ENCODE data around the gene PCBP3.

The PCBP3 gene

DNA sequence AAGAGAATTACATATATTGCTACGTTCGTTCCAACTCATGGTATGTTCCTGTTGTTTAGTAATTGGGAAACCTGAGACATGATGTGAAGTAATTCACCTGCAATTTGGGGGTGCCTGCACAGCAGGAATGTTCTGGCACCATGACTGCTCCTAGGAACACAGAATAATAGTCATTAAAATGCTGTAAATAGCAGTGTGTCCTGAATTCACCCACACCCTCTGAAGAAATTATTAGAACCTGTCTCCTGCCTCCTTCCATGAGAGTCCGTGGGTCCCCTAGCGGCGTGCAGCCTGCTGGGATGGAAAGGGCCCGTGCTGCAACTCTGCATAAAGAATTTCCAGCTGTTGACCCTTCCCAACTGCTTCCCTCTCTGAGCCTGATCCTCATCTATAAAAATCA is 143.1 kb downstream of the PCBP3 start:
- DNase-seq = no peak
- POLR2A ChIA-PET = no interaction called here
- WGBS (ENCODE audit: insufficient coverage) = 100% methylated on average over 3 of the region's 6 CpGs
- Histone ChIP-seq H3K4me3 (ENCODE audit: control insufficient read depth in 1 of 7, extremely low read depth in 1 of 7, insufficient read depth in 4 of 7, low read depth in 2 of 7, low read length in 6 of 7) (no peak overlapping the region), H3K9me3 (ENCODE audit: control extremely low read depth in 1 of 5, control insufficient read depth in 4 of 5, insufficient read depth in 2 of 5, low read depth in 1 of 5, low read length in 4 of 5) (no peaks in the 10 kb centered on the region), H3K27me3 (replicated peaks in 2 of 5; ENCODE audit: control insufficient read depth in 4 of 5, insufficient read depth in 5 of 5, low read length in 4 of 5) (peaks cover 0 to 2% (median 0%) of the 10 kb centered on the region in 5 experiments), H3K27ac (ENCODE audit: insufficient read depth in 1 of 2, low read depth in 1 of 2, low read length in 2 of 2, poor library complexity in 1 of 2, severe bottlenecking in 2 of 2) (no peak overlapping the region), H3K4me1 (ENCODE audit: control extremely low read depth in 1 of 4, control insufficient read depth in 4 of 4, insufficient read depth in 4 of 4, low read length in 3 of 4) (no peaks in the 10 kb centered on the region), H3K36me3 (ENCODE audit: control insufficient read depth in 4 of 4, insufficient read depth in 4 of 4, low read length in 3 of 4) (no peaks in the 10 kb centered on the region)
- CTCF ChIA-PET = no interaction called here

DNA sequence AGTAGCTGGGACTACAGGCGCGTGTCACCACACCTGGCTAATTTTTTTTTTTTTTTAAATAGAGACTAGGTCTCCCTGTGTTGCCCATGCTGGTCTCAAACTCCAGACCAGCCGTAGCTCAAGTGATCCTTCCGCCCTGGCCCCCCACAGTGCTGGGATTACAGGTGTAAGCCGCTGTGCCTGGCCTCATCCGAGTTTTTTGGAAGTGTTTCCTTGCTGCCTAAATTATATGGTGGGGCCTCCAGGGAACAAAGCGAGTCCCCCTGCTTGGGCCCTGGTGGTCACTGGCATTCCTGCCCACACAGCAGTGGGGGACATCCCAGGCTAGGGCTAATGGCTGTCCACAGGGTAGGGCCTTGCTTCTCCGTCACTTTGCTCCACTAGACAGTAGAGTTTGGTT is 143.8 kb downstream of the PCBP3 start:
- DNase-seq = no peak
- Histone ChIP-seq H3K4me3 (ENCODE audit: control insufficient read depth in 1 of 7, extremely low read depth in 1 of 7, insufficient read depth in 4 of 7, low read depth in 2 of 7, low read length in 6 of 7) (no peak overlapping the region), H3K9me3 (ENCODE audit: control extremely low read depth in 1 of 5, control insufficient read depth in 4 of 5, insufficient read depth in 2 of 5, low read depth in 1 of 5, low read length in 4 of 5) (no peaks in the 10 kb centered on the region), H3K27me3 (replicated peaks in 2 of 5; ENCODE audit: control insufficient read depth in 4 of 5, insufficient read depth in 5 of 5, low read length in 4 of 5) (peaks cover 0 to 2% (median 0%) of the 10 kb centered on the region in 5 experiments), H3K27ac (ENCODE audit: insufficient read depth in 1 of 2, low read depth in 1 of 2, low read length in 2 of 2, poor library complexity in 1 of 2, severe bottlenecking in 2 of 2) (no peak overlapping the region), H3K4me1 (ENCODE audit: control extremely low read depth in 1 of 4, control insufficient read depth in 4 of 4, insufficient read depth in 4 of 4, low read length in 3 of 4) (no peaks in the 10 kb centered on the region), H3K36me3 (ENCODE audit: control insufficient read depth in 4 of 4, insufficient read depth in 4 of 4, low read length in 3 of 4) (no peaks in the 10 kb centered on the region)
- POLR2A ChIA-PET = no interaction called here
- CTCF ChIA-PET = no interaction called here
- 95% methylated on average over 6 of the region's 8 CpGs for WGBS (ENCODE audit: insufficient coverage)

DNA sequence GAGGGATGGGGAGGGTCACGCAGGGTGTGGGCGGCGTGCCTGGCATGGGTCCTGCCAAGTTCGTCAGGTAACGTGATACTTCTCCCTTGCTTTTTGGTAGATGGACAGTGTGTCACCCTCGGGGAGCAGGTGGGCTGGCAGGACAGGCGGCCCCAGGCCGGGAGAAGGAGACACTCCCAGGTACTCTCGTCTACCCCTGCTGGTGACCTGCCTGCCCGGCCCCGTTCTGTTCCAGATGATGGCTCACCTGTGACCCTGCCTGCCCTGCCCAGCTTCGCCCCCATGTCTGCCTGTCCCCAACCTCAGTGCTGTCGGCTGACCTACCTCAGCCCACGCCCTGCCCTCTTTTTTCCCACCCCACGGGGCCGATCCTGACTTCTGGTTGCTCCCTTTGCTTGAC is 144.7 kb downstream of the PCBP3 start:
- ChIA-PET CTCF (no interaction called here), POLR2A (no interaction called here)
- no peak for DNase-seq
- Histone ChIP-seq H3K36me3 (ENCODE audit: control insufficient read depth in 4 of 4, insufficient read depth in 4 of 4, low read length in 3 of 4) (no peaks in the 10 kb centered on the region), H3K9me3 (ENCODE audit: control extremely low read depth in 1 of 5, control insufficient read depth in 4 of 5, insufficient read depth in 2 of 5, low read depth in 1 of 5, low read length in 4 of 5) (no peaks in the 10 kb centered on the region), H3K4me3 (ENCODE audit: control insufficient read depth in 1 of 7, extremely low read depth in 1 of 7, insufficient read depth in 4 of 7, low read depth in 2 of 7, low read length in 6 of 7) (no peak overlapping the region), H3K4me1 (ENCODE audit: control extremely low read depth in 1 of 4, control insufficient read depth in 4 of 4, insufficient read depth in 4 of 4, low read length in 3 of 4) (no peaks in the 10 kb centered on the region), H3K27ac (ENCODE audit: insufficient read depth in 1 of 2, low read depth in 1 of 2, low read length in 2 of 2, poor library complexity in 1 of 2, severe bottlenecking in 2 of 2) (no peak overlapping the region), H3K27me3 (replicated peaks in 2 of 5; ENCODE audit: control insufficient read depth in 4 of 5, insufficient read depth in 5 of 5, low read length in 4 of 5) (peaks cover 0 to 4% (median 0%) of the 10 kb centered on the region in 5 experiments)
- 98% methylated on average over 14 of the region's 16 CpGs for WGBS (ENCODE audit: insufficient coverage)

DNA sequence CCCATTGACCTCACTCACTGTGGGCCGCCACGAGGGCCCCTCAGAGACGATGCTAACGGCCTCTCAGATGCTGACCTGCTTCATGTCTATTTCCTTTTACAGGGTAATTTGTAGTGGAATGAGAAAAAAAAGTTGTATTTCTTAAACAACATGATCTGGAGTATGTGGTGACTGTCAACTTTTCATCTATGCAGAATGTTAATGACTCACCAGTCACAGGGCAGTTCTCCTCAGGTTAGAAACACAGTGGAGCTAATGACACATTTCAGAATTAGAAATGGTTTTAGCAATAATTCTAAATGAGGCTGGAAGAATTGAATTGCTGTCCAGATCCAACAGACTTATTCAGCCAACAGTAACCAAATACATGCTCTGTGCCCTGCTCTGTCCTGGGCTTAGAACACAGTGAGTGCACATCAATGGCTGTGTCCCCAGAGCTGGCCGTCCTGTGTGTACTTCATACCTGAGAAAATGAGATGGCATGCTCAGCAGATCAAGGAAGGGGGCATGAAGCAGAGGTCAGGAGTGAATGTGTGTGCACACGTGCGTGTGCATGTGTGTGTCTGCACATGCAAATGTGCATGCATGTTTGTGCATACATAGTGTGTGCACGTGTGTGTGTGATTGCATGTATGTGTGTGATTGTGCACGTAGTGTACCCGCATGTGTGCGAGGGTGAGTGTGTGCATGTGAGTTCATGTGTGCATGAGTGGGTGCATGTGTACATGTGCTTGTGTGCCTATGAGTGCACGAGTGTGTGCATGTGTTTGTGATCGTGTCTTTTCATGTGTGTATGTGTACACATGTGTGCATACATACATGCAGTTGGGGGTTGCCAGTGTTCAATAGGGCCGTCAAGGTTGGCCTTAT is 145.3 kb downstream of the PCBP3 start:
- H3K4me1 ChIP-seq (ENCODE audit: control extremely low read depth in 1 of 4, control insufficient read depth in 4 of 4, insufficient read depth in 4 of 4, low read length in 3 of 4) = no peaks in the 10 kb centered on the region
- DNase-seq = no peak
- POLR2A ChIA-PET = no interaction called here
- CTCF ChIA-PET = interaction anchor here (0.5 kb wide), 1 partner anchor 224 kb away, joined by 3 read pairs; no protein-coding TSS in a partner anchor
- no peaks in the 10 kb centered on the region for H3K36me3 ChIP-seq (ENCODE audit: control insufficient read depth in 4 of 4, insufficient read depth in 4 of 4, low read length in 3 of 4)
- H3K27ac ChIP-seq (ENCODE audit: insufficient read depth in 1 of 2, low read depth in 1 of 2, low read length in 2 of 2, poor library complexity in 1 of 2, severe bottlenecking in 2 of 2) = no peak overlapping the region
- H3K9me3 ChIP-seq (ENCODE audit: control extremely low read depth in 1 of 5, control insufficient read depth in 4 of 5, insufficient read depth in 2 of 5, low read depth in 1 of 5, low read length in 4 of 5) = no peaks in the 10 kb centered on the region
- no peak overlapping the region for H3K4me3 ChIP-seq (ENCODE audit: control insufficient read depth in 1 of 7, extremely low read depth in 1 of 7, insufficient read depth in 4 of 7, low read depth in 2 of 7, low read length in 6 of 7)
- 96% methylated on average over 14 of the region's 14 CpGs for WGBS (ENCODE audit: insufficient coverage)
- peaks cover 0 to 4% (median 0%) of the 10 kb centered on the region in 5 experiments for H3K27me3 ChIP-seq (replicated peaks in 2 of 5; ENCODE audit: control insufficient read depth in 4 of 5, insufficient read depth in 5 of 5, low read length in 4 of 5)

DNA sequence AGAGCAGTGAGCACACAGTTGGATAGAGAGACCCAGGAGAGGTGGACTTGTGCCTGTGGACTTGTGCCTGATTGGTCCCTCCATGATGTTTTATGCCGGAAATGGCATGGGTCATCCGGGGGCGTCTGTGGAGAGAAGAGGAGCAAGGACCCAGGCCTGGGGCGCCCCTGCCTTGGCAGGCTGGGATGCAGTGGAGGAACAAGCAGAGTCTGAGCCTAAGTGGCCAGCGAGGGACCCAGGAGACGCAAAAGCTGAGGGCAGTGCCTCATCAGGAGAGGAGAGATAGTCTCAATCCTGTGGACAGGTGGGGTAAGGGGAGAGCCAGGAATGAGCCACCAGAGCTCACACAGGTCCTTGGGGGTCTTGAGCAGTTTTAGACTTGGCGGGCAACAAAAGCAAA is 146.9 kb downstream of the PCBP3 start:
- ChIA-PET CTCF (no interaction called here), POLR2A (no interaction called here)
- H3K4me3 ChIP-seq (ENCODE audit: control insufficient read depth in 1 of 7, extremely low read depth in 1 of 7, insufficient read depth in 4 of 7, low read depth in 2 of 7, low read length in 6 of 7) = no peak overlapping the region
- H3K9me3 ChIP-seq (ENCODE audit: control extremely low read depth in 1 of 5, control insufficient read depth in 4 of 5, insufficient read depth in 2 of 5, low read depth in 1 of 5, low read length in 4 of 5) = no peaks in the 10 kb centered on the region
- peaks cover 0 to 4% (median 0%) of the 10 kb centered on the region in 5 experiments for H3K27me3 ChIP-seq (replicated peaks in 2 of 5; ENCODE audit: control insufficient read depth in 4 of 5, insufficient read depth in 5 of 5, low read length in 4 of 5)
- DNase-seq = no peak
- WGBS (ENCODE audit: insufficient coverage) = 92% methylated on average over 7 of the region's 7 CpGs
- H3K4me1 ChIP-seq (ENCODE audit: control extremely low read depth in 1 of 4, control insufficient read depth in 4 of 4, insufficient read depth in 4 of 4, low read length in 3 of 4) = no peaks in the 10 kb centered on the region
- H3K36me3 ChIP-seq (ENCODE audit: control insufficient read depth in 4 of 4, insufficient read depth in 4 of 4, low read length in 3 of 4) = no peaks in the 10 kb centered on the region
- no peak overlapping the region for H3K27ac ChIP-seq (ENCODE audit: insufficient read depth in 1 of 2, low read depth in 1 of 2, low read length in 2 of 2, poor library complexity in 1 of 2, severe bottlenecking in 2 of 2)

DNA sequence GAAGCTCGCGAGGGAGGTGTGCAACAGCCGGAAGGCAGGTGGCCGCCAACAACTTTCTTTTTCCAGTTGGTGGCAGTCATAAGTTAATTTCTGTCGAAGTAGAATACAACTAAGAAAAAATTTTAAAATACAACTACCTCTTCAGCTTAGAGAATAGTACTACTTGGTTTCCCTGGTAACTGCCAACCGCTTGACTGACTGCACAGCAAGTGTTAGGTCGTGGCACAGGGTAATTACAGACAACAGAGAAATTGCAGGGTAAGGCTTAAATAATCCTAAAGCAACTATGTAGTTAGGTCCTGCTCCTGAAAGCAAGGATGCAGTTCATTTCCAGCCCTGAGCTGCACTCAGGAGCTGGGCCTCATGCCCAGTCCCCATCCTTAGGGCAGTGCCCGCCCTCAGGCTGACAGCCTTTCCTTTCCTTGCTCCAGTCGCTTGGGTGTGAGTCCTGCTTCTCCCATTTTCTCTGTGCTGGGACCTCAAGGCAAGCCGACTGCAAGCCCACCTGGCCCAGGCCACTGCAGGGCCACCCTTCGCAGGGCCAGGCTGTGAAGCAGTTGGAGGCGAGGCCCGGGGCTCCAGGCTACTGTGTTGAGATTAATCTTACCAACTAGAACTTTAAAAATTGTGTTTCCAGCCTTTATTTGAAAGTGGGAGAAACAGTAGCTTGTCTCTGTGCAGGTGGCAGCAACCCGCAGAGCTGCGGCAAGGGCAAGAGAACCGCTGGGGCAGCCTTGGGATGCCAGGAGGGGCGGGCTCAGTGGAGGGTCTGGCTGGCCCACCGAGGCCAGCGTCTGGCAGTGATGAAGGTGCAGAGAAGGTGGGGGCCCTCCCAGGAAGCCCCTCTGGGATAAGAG is 148.3 kb downstream of the PCBP3 start:
- POLR2A ChIA-PET = no interaction called here
- Histone ChIP-seq H3K27ac (ENCODE audit: insufficient read depth in 1 of 2, low read depth in 1 of 2, low read length in 2 of 2, poor library complexity in 1 of 2, severe bottlenecking in 2 of 2) (no peak overlapping the region), H3K27me3 (replicated peaks in 2 of 5; ENCODE audit: control insufficient read depth in 4 of 5, insufficient read depth in 5 of 5, low read length in 4 of 5) (peaks cover 0 to 4% (median 0%) of the 10 kb centered on the region in 5 experiments), H3K36me3 (ENCODE audit: control insufficient read depth in 4 of 4, insufficient read depth in 4 of 4, low read length in 3 of 4) (no peaks in the 10 kb centered on the region), H3K9me3 (ENCODE audit: control extremely low read depth in 1 of 5, control insufficient read depth in 4 of 5, insufficient read depth in 2 of 5, low read depth in 1 of 5, low read length in 4 of 5) (no peaks in the 10 kb centered on the region), H3K4me1 (ENCODE audit: control extremely low read depth in 1 of 4, control insufficient read depth in 4 of 4, insufficient read depth in 4 of 4, low read length in 3 of 4) (no peaks in the 10 kb centered on the region), H3K4me3 (ENCODE audit: control insufficient read depth in 1 of 7, extremely low read depth in 1 of 7, insufficient read depth in 4 of 7, low read depth in 2 of 7, low read length in 6 of 7) (no peak overlapping the region)
- no peak for DNase-seq
- WGBS (ENCODE audit: insufficient coverage) = 96% methylated on average over 11 of the region's 19 CpGs
- CTCF ChIA-PET = no interaction called here

Data from common myeloid progenitor, CD34-positive (primary cell).